GM21576 (cell line): ENCODE results near the gene IGF1.

Experiments
- ATAC-seq: cut with Tn5 transposase; IDR thresholded peaks from one replicate; pipeline ENCODE4 v1.9.1; 2021; ENCODE audit warnings: mild to moderate bottlenecking, moderate library complexity; ENCODE audit not compliant: unreplicated experiment

IGF1 gene

GRCh38 chr12:102430661-102431060 is 49.7 kb downstream of the IGF1 start:
- no peak for ATAC-seq

- ATAC-seq: no peak
These were observed 50.9 kb downstream of the IGF1 start for GRCh38 chr12:102429211-102430154.

DNA sequence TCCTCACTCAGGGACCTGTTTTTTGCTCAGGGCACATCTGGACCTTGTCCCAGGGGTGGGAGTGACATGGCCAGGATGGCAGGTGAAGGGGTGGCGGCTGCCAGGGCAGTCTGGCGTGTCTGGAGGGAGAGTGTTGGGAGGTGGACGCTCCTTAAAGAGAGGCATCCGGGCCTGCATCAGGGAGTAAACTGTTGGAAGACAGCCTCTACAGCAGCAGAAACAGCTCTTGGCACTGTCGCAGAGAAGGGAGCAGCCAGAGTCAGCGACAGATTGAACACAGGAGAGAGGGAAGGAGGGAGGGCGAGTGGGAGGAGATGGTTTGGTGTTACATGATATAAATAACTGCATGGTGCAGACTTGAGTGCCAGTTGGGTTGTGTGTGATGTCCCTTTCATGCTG is 52.8 kb downstream of the IGF1 start:
- ATAC-seq: no peak

DNA sequence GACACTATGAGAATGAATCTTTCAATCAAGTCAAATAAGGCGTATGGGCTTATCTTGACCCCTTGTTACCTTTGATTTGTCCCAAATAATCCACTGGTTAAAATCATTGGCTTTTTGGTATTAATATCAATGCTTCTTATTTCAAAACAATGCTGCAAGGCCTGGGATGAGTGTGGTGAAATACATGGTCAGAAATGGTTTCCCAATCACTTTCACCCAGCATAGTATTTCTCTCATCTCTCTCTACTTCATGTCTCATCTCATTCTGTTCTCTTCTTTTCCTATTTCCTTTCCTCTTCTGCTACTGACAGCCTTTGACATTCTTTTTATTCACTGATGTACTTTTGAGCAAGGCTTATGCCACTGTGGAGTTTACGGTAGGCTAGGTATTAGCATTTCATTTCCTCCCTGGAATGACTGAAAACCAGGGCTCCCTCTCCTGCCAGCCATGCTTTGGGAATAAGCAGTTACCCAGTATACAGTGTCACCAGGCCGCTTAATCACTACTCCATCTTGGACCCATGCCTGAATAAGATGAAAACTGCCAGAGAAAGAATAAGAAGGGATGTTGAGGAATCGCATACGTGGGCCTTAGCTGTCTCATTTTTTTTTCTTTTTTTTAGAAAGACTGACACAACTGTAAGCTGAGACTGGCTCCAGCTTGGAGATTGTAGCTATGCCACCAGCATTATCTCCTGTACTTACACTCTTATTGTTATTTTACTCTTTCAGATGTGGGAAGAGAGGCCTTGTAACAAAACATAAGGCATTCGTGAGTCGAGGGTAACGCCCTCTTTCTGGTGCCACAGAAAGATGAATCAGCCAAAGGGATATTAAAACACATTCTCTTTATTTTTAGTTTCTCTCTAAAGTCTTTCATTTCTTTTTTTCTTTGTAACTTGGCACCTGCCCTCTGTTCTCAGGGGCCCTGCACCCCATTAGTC is 53.5 kb downstream of the IGF1 start:
- no peak for ATAC-seq

DNA sequence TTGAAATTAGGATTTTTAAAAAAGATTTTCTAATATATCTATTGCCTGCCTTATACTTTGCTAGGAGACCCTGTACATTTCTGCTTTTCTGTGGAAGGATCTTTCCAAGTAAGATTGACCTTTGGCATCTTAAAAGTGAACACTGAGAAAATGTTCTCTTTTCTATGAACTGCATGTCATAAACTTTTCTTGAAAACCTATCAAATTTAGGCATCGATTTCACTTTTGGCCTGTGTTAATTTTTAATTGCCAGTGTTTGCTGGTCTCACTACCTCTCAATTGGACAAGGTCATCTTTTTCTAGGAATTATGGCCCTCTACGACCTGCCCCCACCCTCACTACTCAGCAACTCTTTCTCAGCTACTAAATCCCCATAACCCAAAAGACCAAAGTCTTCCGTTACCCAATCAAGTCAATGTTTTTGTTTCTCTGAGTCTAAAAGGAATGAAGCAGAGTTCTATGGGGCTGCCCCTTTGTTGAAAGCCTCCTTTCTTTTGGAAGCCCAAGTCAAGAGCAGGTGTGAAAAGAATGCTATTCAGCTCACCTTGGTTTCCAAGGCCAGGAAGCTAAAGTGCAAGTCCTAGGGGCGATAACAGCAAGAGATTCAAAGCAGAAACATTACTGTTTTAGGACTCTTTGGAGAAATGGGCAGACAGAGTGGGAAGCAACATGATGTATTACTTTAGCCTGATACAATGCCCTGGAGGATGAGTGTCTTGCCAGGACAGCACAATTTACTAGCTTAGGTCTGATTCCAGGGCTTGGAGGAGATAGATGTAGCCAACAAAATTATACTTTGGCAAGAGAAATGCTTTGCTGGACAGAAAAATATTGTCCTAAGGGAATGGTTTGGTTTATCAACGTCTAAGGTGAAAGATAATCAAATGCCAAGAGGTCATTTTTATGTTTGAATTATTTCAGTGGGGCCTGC is 55.0 kb downstream of the IGF1 start:
- ATAC-seq: no peak

DNA sequence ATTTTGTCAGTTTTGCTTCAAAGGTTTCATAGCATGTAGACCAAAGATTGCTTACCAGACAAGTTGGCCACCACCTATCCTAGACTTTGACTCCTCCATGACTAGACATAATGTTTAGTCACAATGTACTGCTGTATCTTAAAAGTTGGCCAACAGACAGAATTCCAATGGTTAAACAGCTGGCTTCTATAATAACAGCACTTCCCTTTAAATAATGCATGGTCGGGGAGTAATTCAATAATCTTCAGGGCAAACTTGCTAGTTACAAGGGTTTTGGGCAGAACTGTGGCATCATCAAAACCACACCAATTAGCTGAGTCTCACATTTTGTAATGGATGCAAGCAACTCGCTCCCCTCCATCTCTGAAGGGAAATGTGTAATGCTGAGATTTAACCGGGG is 56.9 kb downstream of the IGF1 start:
- no peak for ATAC-seq

- no peak for ATAC-seq
These were observed 58.4 kb downstream of the IGF1 start for GRCh38 chr12:102421802-102422583.

DNA sequence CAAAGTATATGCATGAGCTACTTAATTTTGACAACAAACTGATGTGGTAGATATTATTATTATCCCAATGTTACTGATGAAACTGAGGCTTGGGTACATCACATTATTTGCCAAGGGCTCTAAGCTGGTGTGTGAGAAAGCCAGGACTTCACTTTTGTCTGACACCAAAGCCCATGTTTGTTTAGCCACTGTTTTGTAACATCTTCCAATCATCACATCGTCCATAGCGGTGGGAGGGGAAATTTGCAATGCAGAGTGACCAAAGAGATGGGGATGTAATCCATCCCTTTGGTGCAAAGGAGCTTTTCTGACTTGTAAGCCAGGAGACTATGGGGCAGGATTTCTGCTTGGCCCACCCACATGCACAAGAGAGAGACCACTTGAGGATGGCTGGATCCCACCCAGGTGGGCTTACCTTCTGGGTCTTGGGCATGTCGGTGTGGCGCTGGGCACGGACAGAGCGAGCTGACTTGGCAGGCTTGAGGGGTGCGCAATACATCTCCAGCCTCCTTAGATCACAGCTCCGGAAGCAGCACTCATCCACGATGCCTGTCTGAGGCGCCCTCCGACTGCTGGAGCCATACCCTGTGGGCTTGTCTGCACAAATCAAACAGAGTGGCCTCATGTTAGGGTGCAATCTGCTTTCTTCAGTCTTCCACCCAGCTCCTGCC is 61.1 kb downstream of the IGF1 start:
- no peak for ATAC-seq

- ATAC-seq: no peak
These were observed 63.3 kb downstream of the IGF1 start for GRCh38 chr12:102417055-102417454.

DNA sequence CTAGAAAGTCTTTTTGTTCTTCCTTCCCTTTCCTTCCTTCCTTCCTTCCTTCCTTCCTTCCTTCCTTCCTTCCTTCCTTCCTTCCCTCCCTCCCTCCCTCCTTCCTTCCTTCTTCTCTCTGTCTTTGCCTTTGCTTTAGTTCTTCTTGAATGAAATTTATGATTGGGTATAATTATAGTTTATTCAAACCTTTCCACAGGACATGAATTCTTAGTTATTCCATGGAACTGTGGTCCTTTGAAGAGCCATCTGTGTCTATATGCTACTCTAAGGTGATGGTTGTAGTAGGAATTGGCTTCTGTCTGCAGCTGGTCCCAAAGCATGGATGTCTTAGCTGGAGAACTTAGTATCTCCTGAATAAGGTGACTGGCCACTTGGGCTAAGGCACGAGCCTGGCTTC is 64.8 kb downstream of the IGF1 start:
- ATAC-seq: no peak

DNA sequence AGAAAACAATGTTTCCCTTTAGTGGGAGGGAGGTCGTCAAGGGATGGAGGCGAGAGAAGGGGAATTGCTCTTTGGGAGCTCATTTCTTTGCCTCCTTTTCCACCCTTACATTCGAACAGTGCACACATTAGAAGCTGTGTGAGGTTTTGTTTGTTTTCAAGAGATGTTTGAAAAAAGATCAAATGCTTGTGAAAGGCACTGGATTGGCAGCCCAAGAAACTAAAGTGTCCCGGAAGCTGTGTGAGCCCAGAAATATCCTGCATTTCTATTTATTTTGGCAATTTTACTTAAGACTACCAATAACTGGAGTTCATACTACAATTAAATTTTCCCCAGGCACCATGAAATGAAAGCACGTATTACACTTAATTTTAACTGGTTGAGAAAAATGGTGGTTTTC is 67.0 kb downstream of the IGF1 start:
- no peak for ATAC-seq

- no peak for ATAC-seq
These were observed 69.9 kb downstream of the IGF1 start for GRCh38 chr12:102410511-102410910.

DNA sequence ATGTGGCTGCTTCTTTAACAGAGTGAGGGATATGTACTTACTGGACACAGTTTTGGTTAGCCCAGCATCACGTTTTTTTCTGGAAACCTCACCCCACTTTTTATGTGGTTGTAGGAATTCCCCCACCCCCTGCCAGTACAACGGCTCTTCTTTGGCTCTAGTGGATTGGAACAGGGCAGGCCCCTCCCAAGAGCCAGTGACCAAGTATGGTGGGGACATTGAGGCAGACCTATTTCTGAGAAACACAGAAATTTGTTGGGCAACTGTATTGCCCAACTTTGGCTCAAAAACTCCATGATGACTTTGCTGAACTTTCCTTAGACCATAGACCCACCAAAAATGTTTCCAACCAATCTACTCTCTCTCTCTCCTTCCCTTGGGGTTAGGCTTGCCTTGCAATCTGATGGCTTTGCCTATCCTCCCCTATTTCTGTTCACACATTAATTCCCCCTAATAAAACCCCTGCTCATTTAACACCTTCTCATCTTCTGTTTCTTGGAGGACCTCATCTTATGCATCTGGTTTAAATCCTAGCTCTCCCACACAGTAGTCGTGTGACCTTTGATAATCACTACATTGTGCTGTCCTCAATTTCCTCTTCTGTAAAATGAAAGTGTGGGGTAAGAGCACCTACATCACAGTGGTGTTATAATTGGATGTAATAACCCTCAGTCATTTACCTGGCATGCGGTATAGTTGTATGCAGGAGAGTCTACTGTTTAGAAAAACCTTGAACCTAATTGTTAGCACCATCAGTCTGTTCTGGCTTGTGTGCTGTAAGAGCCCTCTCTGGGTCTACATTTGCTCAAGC is 71.7 kb downstream of the IGF1 start:
- no peak for ATAC-seq

DNA sequence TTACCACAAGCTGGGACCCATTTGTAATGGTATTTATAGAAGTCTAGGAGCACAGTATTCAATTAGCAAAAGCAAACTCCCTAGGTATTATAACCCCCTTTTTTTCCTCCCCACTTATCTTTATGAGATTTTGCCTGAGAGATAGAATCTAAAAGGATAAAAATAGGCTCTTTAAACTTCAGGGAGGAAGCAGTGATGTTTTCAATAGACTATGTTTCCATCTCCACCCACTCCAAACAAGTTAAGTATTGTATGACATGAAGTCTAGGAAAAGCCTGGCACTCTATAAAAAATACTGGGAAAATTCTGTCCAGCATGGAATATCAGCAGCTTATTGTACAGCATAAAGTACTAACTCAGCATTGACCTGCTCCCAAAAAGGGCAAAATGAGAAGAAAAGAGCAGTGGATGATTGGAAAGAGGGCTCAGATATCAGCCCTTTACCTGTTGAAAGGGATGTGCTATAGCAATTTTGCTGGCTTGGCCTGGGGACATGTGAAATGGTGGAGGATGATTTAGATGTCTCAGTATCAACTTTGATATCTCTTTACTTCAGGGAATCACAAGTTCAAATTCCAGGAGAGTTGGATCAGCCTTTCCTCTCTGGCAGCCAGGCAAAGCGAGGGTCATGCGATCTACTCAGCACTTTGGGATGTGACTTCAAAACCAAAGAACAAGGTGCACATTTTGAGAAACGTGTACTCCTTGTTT is 72.4 kb downstream of the IGF1 start:
- no peak for ATAC-seq

DNA sequence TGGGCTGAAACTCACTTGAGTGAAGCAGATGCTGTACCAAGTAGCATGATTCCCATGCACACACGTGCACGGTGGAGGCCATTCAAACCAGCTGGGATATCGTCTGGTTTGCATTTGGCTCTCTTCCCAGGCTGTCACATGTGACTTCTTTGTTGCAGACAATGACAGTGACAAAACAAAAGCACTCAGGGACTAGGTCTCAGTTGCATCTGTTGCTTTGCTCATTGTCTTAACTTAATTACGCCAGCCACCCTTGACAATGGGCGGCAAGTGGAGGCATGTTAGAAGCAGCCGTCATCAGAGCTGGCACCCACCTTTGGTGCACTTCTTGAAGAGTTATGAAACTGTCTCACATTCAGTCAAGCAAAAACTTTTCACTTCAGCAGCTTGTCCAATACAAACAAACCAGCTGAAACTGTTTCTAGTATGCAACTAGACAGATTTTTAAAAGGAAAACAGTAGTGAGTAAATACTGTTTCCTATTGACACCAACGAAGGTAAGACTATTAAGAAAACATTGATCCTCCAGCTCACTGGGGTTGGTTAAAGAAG is 74.3 kb downstream of the IGF1 start:
- ATAC-seq: no peak

DNA sequence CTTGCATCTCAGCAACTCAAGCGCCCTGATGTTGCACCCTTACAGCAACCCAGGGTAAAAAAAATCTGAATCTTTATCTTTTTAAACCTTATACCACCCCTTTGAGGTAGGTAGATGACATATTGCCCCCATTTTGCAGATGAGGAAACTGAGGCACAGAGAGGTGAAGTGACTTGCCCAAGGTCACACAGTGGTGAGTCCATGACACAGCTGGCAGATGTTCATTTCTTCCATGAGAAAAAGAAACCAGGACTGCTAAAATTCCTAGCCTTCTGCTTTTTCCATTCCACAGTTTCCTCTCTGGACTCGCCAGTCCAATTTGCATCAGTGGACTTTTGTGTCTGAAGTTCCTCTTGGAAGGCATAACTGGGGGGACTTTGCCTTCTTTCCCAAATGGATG is 79.3 kb downstream of the IGF1 start:
- no peak for ATAC-seq

DNA sequence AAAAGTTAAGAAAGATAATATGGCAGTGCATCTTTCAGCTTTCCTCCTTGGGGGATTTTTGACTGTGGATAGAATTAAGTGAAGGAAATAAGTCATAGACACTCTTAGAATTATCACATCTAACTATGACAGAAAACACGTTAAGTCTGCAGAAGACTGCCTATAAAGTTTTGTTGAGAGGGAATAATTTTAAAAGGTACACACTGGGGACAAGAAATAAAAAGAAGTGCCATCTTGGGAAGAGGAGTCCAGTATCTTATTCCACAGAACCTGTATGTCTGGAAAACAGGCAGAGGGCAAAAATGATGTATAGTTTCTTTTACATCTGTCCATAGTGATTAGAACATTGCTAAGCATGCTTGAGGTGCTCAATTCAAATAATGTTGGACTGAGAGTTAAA is 80.7 kb downstream of the IGF1 start:
- ATAC-seq: no peak

DNA sequence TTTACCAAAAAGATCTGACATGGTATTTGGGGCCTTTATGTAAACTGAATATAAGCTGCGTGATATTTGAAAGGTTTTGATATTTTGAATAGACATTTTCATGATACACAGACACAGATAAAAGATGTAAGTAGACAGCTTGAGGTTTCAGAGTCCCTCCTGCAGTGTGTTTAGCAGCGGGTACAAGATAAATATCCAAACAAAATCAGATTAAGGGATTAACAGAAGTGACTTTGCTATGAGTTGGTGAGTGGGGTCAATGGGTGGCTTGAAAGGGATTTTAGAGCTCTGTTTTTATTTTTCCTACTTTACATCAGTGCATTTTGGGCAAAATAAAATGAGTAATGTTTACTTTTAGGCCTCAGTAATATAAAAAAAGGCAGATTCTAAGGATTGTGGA is 84.1 kb downstream of the IGF1 start:
- no peak for ATAC-seq
